Measurements from ENCODE around the gene PRUNE2.
"Not testable (repeated sequence)": the region's sequence is repeated elsewhere in the genome, so short reads cannot be mapped to it uniquely, and the experiment has no call there.

The PRUNE2 gene

GRCh38 chr9:76667521-76667957 is 238.4 kb downstream of the PRUNE2 start:
- no peak for DNase-seq
- Mint-ChIP-seq H3K4me1 (no peaks in the 10 kb centered on the region), H3K4me3 (no peak overlapping the region), H3K27me3 (no peaks in the 10 kb centered on the region), H3K9me3 (no peaks in the 10 kb centered on the region), H3K27ac (peak overlapping the region in 1 of 2 donors; percentile 76)
- no peak for ATAC-seq

GRCh38 chr9:76665966-76666365 is 239.9 kb downstream of the PRUNE2 start:
- not testable (repeated sequence) for DNase-seq, ATAC-seq, H3K4me1 Mint-ChIP-seq, H3K9me3 Mint-ChIP-seq, H3K4me3 Mint-ChIP-seq, H3K27ac Mint-ChIP-seq, H3K27me3 Mint-ChIP-seq

DNA sequence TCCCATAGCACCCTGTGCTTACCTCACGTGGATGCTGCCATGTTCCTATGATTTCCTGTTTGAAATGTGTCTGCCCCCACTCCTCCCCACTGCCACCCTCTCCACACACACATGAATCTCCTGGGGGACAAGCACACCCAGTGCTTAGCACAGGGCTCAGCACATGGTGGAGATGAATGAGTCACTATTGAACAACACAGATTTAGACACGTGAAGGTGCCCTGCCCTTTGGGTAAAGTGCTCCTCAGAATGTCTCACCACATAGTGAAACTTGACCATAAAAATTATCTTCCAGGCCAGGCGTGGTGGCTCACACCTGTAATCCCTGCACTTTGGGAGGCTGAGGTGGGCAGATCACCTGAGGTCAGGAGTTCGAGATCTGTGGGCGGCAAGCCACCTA is 240.5 kb downstream of the PRUNE2 start:
- H3K4me3 Mint-ChIP-seq = no peak overlapping the region
- no peak overlapping the region for H3K27ac Mint-ChIP-seq
- H3K9me3 Mint-ChIP-seq = no peaks in the 10 kb centered on the region
- ATAC-seq (no peak), DNase-seq (no peak)
- H3K27me3 Mint-ChIP-seq = no peaks in the 10 kb centered on the region
- no peaks in the 10 kb centered on the region for H3K4me1 Mint-ChIP-seq

DNA sequence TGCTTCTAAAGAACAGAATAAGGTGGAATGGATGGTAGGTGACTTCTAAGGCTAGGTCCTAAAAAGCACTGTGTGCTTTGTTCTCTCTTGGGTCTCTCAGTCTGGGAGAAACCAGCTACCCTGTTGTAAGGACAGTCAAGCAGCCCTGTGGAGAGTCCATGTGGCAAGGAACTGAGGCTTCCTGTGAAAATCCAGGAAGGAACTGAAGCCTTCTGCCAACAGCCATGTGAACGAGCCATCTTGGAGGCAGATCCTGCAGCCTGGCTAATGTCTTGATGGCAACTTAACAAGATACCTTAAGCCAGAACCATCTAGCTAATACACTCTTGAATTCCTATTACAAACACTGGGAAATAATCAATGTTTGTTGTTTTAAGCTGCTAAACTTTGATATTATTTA is 241.8 kb downstream of the PRUNE2 start:
- ATAC-seq = no peak
- Mint-ChIP-seq H3K27me3 (no peaks in the 10 kb centered on the region), H3K9me3 (no peaks in the 10 kb centered on the region), H3K4me1 (no peaks in the 10 kb centered on the region), H3K4me3 (no peak overlapping the region), H3K27ac (no peak overlapping the region)
- no peak for DNase-seq

DNA sequence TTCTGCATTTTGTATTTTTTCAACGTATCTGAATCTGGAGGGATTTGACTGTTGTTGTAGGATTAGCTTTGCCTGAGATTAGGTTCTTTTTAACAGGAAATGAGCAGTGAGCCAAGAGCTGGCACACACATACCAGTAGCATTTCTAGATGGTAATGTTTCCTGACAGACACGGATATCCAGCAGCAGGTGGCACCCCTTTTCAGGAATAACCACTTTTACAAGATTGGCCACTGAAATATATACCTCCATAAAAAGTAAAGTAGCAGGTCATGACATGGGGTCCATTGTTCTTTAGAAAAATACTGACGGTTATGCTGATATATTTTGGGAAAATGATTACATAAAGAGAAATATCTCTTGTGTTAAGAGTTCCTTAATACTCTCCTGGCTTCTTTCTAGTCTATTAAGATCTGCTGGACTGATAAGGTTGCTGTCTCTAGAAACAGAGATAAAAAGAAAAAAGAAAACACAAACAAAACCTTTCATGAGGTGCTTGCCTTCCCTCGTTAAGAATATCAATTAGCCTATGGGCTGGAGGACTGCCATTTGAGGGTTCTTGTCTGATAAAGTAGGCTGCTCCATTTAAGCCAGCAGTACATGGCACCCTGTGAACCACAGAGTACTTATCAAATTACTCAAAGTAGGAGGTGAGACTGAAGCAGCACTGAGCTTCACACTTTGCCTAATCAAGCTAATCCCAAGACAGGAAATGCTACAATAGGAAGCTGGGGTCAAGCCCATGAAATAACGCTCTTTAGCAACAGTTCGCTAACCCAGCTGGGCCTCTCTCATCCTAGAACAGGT is 243.2 kb downstream of the PRUNE2 start:
- peak overlapping the region in 1 of 2 donors; percentile 4 for H3K27ac Mint-ChIP-seq
- no peak overlapping the region for H3K4me3 Mint-ChIP-seq
- H3K27me3 Mint-ChIP-seq = no peaks in the 10 kb centered on the region
- peaks cover 6% of the 10 kb centered on the region for H3K4me1 Mint-ChIP-seq
- no peak for ATAC-seq
- no peak for DNase-seq
- no peaks in the 10 kb centered on the region for H3K9me3 Mint-ChIP-seq

DNA sequence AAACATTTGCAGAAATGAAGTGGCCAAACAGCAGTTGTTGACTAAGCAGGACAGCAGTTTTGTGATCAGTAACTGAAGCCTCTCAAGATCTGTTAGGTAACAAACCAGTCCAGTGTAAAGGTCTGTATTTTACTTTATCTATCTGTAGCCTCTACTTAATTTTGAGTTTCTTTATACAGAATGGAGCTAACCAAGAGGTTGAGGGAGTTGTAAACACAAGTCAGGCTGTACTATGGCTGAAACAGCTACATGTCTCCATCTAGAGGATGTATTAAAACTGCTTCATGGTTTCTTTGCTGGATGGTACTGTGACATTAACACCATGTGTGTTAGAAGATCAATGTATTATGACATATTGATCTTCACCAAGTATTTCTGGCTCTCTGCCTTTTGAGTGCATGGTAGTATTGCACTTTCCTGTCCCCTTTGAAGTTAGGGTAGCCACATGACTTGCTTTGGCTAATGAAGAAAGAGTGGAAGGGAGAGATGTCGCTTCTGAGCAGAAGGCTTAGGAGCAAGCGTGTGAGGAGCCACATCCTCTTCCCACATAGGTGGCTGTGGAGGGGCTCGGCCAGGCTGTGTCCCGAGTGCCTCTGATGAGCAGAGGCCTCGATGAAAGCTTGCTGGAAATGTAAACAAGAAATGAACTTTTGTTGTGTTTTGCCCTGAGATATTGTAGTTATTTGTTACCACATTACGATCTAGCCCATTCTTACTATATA is 247.2 kb downstream of the PRUNE2 start:
- Mint-ChIP-seq H3K4me1 (peaks cover 19% of the 10 kb centered on the region), H3K4me3 (no peak overlapping the region), H3K27me3 (no peaks in the 10 kb centered on the region), H3K9me3 (no peaks in the 10 kb centered on the region), H3K27ac (no peak overlapping the region)
- DNase-seq (no peak), ATAC-seq (peak; percentile 92)

DNA sequence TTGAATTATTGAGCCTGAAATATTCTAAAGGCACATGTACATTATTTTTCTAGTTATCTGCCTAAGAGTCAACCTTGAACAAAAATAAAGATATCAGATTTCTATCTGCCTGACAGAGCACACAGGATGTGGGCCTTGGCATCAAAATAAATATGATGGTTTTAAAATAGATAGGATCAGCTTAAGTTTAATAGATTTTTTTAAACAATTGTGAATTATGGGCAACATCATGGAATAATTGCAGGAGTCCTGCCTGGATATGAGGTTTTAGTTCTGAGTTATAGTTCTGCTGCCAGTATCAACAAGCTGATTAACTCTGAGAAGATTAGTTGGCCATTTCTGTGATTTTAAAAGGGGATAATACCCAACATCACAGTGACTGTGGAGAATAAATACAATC is 248.6 kb downstream of the PRUNE2 start:
- Mint-ChIP-seq H3K4me3 (no peak overlapping the region), H3K9me3 (no peaks in the 10 kb centered on the region), H3K4me1 (peaks cover 23% of the 10 kb centered on the region), H3K27me3 (no peaks in the 10 kb centered on the region), H3K27ac (no peak overlapping the region)
- ATAC-seq = no peak
- DNase-seq = no peak

- H3K4me1 Mint-ChIP-seq = peaks cover 36% of the 10 kb centered on the region
- no peak overlapping the region for H3K4me3 Mint-ChIP-seq
- ATAC-seq = no peak
- DNase-seq = no peak
- no peaks in the 10 kb centered on the region for H3K27me3 Mint-ChIP-seq
- no peaks in the 10 kb centered on the region for H3K9me3 Mint-ChIP-seq
- H3K27ac Mint-ChIP-seq = no peak overlapping the region
These were observed 249.9 kb downstream of the PRUNE2 start for GRCh38 chr9:76655971-76656370.

GRCh38 chr9:76655121-76655541 is 250.8 kb downstream of the PRUNE2 start:
- no peak overlapping the region for H3K27ac Mint-ChIP-seq
- ATAC-seq = peak; percentile 66
- H3K4me3 Mint-ChIP-seq = peak overlapping the region in 1 of 2 donors; percentile 48
- no peaks in the 10 kb centered on the region for H3K27me3 Mint-ChIP-seq
- no peaks in the 10 kb centered on the region for H3K9me3 Mint-ChIP-seq
- DNase-seq = no peak
- H3K4me1 Mint-ChIP-seq = peaks cover 42% of the 10 kb centered on the region

GRCh38 chr9:76654575-76654974 is 251.3 kb downstream of the PRUNE2 start:
- Mint-ChIP-seq H3K9me3 (no peaks in the 10 kb centered on the region), H3K27me3 (no peaks in the 10 kb centered on the region), H3K27ac (no peak overlapping the region), H3K4me3 (no peak overlapping the region), H3K4me1 (peaks cover 42% of the 10 kb centered on the region)
- no peak for DNase-seq
- no peak for ATAC-seq

DNA sequence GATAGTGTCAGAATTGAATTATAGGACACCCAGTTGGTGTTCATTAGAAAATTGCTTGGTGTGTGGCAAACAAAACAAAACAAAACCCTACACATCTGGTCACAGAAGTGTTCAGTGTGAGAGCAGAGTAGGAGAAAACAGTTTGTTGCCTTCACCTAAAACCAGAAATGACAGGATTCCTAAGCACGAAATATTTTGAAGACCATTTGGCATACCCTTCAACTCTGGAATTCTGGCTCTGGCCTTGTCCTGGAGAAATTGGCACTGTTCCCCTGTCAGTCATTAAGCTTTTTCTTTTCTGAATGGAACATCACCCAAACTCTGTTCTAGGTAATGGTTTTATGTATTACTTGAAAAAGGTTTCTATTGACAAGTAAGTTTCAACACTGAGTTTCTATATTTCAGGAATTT is 251.9 kb downstream of the PRUNE2 start:
- no peak overlapping the region for H3K27ac Mint-ChIP-seq
- DNase-seq = no peak
- no peaks in the 10 kb centered on the region for H3K27me3 Mint-ChIP-seq
- no peak overlapping the region for H3K4me3 Mint-ChIP-seq
- peaks cover 42% of the 10 kb centered on the region for H3K4me1 Mint-ChIP-seq
- H3K9me3 Mint-ChIP-seq = no peaks in the 10 kb centered on the region
- no peak for ATAC-seq

DNA sequence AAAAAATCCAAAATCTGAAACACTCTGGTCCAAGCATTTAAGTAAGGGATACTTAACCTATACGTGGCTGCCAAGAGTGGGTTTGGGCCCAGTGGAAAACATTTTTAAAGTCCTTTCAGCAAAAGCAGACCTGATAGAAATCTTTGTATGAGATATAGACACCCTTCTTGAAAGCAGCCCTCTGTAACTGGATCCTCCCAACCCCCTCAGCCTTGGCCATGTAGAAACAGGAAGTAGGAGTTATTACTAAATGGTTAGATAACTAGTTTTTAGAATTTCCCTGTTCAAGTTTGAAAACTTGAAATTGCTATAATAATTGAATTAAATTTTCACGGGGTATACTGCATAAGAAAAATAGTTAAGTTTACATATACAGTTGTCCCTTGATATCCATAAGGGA is 253.0 kb downstream of the PRUNE2 start:
- no peak overlapping the region for H3K27ac Mint-ChIP-seq
- H3K27me3 Mint-ChIP-seq = no peaks in the 10 kb centered on the region
- ATAC-seq (no peak), DNase-seq (no peak)
- no peak overlapping the region for H3K4me3 Mint-ChIP-seq
- H3K9me3 Mint-ChIP-seq = no peaks in the 10 kb centered on the region
- peaks cover 37% of the 10 kb centered on the region for H3K4me1 Mint-ChIP-seq

DNA sequence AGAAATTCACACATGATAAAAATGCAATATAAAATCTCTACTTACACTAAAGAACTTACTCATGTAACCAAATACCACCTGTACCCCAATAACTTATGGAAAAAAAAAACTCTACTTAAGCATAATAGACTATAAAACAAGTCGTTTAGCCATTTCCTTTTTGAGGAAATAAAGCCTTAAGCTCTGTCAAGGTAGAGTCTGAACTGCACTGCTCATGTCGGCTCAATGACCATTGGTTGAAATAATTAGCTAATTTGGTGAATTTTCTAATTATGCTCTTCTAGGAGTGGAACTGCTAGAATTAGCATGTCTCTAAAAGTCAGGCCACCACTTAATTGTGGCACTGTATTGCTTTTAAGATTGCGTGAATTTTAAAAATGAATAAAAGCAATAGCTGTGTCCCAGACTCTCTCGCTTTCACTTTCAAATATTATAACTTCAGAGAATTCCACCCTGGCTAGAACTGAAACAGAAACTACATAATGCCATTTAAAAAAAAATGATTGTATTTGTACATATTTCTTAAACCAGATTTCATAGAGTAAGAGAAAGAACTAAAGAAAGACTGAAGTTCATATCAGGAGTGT is 254.7 kb downstream of the PRUNE2 start:
- H3K27me3 Mint-ChIP-seq = no peaks in the 10 kb centered on the region
- ATAC-seq (peak; percentile 70), DNase-seq (no peak)
- peak overlapping the region in 1 of 2 donors; percentile 85 for H3K27ac Mint-ChIP-seq
- peaks cover 37% of the 10 kb centered on the region for H3K4me1 Mint-ChIP-seq
- H3K4me3 Mint-ChIP-seq = peak overlapping the region; percentile 62 to 73
- no peaks in the 10 kb centered on the region for H3K9me3 Mint-ChIP-seq

- no peak for ATAC-seq
These were observed 255.2 kb downstream of the PRUNE2 start for GRCh38 chr9:76650692-76651091.

GRCh38 chr9:76649894-76650293 is 256.0 kb downstream of the PRUNE2 start:
- no peak overlapping the region for H3K27ac Mint-ChIP-seq
- ATAC-seq = no peak

More at GRCh38 chr9:76650692-76651091, 255.2 kb downstream of the PRUNE2 start:
- Mint-ChIP-seq H3K27me3 (no peaks in the 10 kb centered on the region), H3K4me1 (peaks cover 35% of the 10 kb centered on the region), H3K27ac (peak overlapping the region; percentile 59 to 61), H3K4me3 (peak overlapping the region; percentile 62 to 73), H3K9me3 (no peaks in the 10 kb centered on the region)
- DNase-seq = no peak

DNA sequence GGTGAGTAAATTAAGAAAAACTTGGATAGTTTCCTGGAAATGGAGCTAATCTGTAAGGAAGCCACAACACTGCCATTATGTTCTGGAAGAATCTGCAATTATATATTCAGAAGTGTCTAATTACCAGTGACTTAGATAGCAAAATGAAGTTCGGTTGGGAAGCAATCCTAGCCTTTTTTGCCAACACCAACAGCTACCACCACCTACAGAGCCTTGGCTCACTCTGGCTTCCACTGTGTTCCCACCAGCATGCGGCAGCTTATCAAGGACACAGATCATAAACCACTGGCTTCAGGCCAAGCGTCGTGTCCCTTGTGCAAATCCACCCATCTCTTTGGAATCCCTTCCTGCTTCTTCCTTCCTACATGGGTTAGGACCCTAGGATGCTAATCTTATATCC is 259.7 kb downstream of the PRUNE2 start:
- Mint-ChIP-seq H3K27me3 (no peaks in the 10 kb centered on the region), H3K4me3 (no peak overlapping the region), H3K27ac (no peak overlapping the region), H3K4me1 (peaks cover 9% of the 10 kb centered on the region), H3K9me3 (no peaks in the 10 kb centered on the region)
- DNase-seq (no peak), ATAC-seq (no peak)

More at GRCh38 chr9:76649894-76650293, 256.0 kb downstream of the PRUNE2 start:
- Mint-ChIP-seq H3K4me1 (peaks cover 27% of the 10 kb centered on the region), H3K9me3 (no peaks in the 10 kb centered on the region), H3K4me3 (no peak overlapping the region), H3K27me3 (no peaks in the 10 kb centered on the region)
- DNase-seq = no peak
